ENCODE results near the gene HCRTR1.

The HCRTR1 gene

DNA sequence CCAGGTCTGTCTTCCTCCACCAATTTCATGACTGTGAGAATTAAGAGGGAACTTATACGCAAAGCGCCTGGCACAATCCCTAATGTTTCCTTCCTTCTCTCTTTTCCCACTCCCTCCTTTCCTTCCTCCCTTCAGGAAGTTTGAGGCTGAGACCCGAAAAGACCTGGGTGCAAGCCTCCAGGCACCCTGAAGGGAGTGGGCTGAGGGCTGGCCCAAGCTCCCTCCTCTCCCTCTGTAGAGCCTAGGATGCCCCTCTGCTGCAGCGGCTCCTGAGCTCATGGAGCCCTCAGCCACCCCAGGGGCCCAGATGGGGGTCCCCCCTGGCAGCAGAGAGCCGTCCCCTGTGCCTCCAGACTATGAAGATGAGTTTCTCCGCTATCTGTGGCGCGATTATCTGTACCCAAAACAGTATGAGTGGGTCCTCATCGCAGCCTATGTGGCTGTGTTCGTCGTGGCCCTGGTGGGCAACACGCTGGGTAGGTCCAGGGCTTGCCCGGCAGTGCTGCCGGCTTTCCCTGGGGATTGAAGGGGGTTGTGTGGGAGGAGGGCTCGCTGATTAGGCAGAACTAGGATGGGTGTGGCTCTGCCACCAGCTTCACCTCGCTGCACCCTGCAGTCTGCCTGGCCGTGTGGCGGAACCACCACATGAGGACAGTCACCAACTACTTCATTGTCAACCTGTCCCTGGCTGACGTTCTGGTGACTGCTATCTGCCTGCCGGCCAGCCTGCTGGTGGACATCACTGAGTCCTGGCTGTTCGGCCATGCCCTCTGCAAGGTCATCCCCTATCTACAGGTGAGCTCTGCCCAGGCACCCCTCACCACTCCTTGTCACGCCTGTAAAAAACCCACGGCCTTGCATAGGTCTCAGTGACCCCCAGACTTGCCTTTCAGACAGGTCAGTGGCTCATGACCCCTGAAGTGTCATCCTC lies 1.7 kb downstream of the HCRTR1 start:
- DNase-seq (ENCODE audit: low read depth): no peak
- H3K4me3 ChIP-seq (ENCODE audit: low read depth, low read length): no peak overlapping the region
- no peak for TF ChIP-seq CTCF (IDR thresholded peaks at IDR 0.05; ENCODE audit: insufficient read depth, low read depth, low read length, missing control alignments)

- no peak overlapping the region for H3K4me3 ChIP-seq (ENCODE audit: low read depth, low read length)
- no peak for TF ChIP-seq CTCF (IDR thresholded peaks at IDR 0.05; ENCODE audit: insufficient read depth, low read depth, low read length, missing control alignments)
- DNase-seq (ENCODE audit: low read depth): no peak
These were observed 3.4 kb downstream of the HCRTR1 start for GRCh38 chr1:31620631-31621497.

DNA sequence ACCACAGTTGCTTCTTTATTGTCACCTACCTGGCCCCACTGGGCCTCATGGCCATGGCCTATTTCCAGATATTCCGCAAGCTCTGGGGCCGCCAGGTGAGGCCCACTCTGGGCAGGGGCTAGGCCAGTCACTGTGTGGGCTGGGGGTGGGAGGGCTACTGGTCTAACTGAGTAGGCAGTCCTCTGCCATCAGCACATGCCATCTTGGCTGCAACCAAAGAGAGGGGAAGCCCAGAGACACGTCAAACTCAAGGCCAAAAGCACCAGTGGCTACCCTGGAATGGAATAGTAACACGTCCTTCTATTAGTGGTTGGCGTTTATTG lies 4.0 kb downstream of the HCRTR1 start:
- no peak for TF ChIP-seq CTCF (IDR thresholded peaks at IDR 0.05; ENCODE audit: insufficient read depth, low read depth, low read length, missing control alignments)
- DNase-seq (ENCODE audit: low read depth): no peak
- no peak overlapping the region for H3K4me3 ChIP-seq (ENCODE audit: low read depth, low read length)

- no peak for TF ChIP-seq CTCF (IDR thresholded peaks at IDR 0.05; ENCODE audit: insufficient read depth, low read depth, low read length, missing control alignments)
- no peak for DNase-seq (ENCODE audit: low read depth)
- no peak overlapping the region for H3K4me3 ChIP-seq (ENCODE audit: low read depth, low read length)
These were observed 4.6 kb downstream of the HCRTR1 start for GRCh38 chr1:31621847-31622730.

DNA sequence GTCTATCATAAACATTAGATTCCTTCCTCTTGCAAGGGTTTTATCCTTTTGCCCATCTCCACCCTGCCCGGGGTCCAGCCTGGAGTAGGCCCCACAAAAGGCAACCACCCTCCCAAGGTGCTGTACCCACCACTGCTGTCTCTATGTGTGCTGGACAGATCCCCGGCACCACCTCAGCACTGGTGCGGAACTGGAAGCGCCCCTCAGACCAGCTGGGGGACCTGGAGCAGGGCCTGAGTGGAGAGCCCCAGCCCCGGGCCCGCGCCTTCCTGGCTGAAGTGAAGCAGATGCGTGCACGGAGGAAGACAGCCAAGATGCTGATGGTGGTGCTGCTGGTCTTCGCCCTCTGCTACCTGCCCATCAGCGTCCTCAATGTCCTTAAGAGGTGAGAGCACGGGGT lies 5.9 kb downstream of the HCRTR1 start:
- no peak for TF ChIP-seq CTCF (IDR thresholded peaks at IDR 0.05; ENCODE audit: insufficient read depth, low read depth, low read length, missing control alignments)
- DNase-seq (ENCODE audit: low read depth): no peak
- no peak overlapping the region for H3K4me3 ChIP-seq (ENCODE audit: low read depth, low read length)

GRCh38 chr1:31624309-31624708 lies 6.8 kb downstream of the HCRTR1 start:
- DNase-seq (ENCODE audit: low read depth): peak; percentile 17
- TF ChIP-seq CTCF (IDR thresholded peaks at IDR 0.05; ENCODE audit: insufficient read depth, low read depth, low read length, missing control alignments): no peak
- no peak overlapping the region for H3K4me3 ChIP-seq (ENCODE audit: low read depth, low read length)

Measured in GM12865 (cell line).